ENCODE data around the gene SRRM5. TPM values are rescaled to one million over a fixed set of nuclear protein-coding genes. Genes with fewer than 3 reads are reported as not detected.

SRRM5 gene
- total RNA-seq, 1 experiment from 2014 or later = not detected

- no peak for TF ChIP-seq ZBTB33 (IDR thresholded peaks at IDR 0.05; ENCODE audit: extremely low read depth, insufficient replicate concordance, low read length)
- TF ChIP-seq EGR1 (IDR thresholded peaks at IDR 0.05; ENCODE audit: low read depth) = no peak
- TF ChIP-seq CBX3 (IDR thresholded peaks at IDR 0.05; ENCODE audit: low read depth) = no peak
- no peak for TF ChIP-seq SIN3A (IDR thresholded peaks at IDR 0.05; ENCODE audit: low read depth)
- no peak for TF ChIP-seq CTCF (IDR thresholded peaks at IDR 0.05 in 2 of 3, conservative IDR thresholded peaks at IDR 0.05 in 1 of 3; ENCODE audit: borderline replicate concordance in 1 of 3, insufficient read depth in 1 of 3, low read depth in 2 of 3, low read length in 2 of 3)
- TF ChIP-seq CEBPB (IDR thresholded peaks at IDR 0.05; ENCODE audit: low read depth) = no peak
Measured at GRCh38 chr19:43642531-43642930, 30.6 kb downstream of the SRRM5 start (continued).

- H3K4me3 ChIP-seq (replicated peaks in 1 of 2; ENCODE audit: low read depth in 1 of 2, low read length in 2 of 2) = no peak overlapping the region
- ChIA-PET CTCF (interaction anchor here (1.1 to 1.8 kb wide), 2 partner anchors 9 to 25 kb away, joined by 3 to 4 read pairs; no protein-coding TSS in a partner anchor), POLR2A (no interaction called here), RAD21 (ENCODE audit: low non-redundant PET in 1 of 2, low total read pairs in 2 of 2, uncharacterized antibody in 2 of 2, unreplicated experiment in 2 of 2) (no interaction called here)
- no peaks in the 10 kb centered on the region for H3K79me2 ChIP-seq (ENCODE audit: insufficient read depth, low read length)
- H3K9ac ChIP-seq (ENCODE audit: low read length) = no peak overlapping the region
- no TSS peak for BruUV-seq (replicated peaks)
- H3K9me2 ChIP-seq (ENCODE audit: insufficient read depth) = no peaks in the 10 kb centered on the region
- DNase-seq (ENCODE audit: low read depth, low spot score) (no peak), ATAC-seq (no peak)
- H3K36me3 ChIP-seq (ENCODE audit: control insufficient read depth in 1 of 2, insufficient read depth in 2 of 2, low read length in 2 of 2) = peaks cover 1 to 14% of the 10 kb centered on the region in 2 experiments; a peak in 2 of 4 replicates
- H3K27ac ChIP-seq (ENCODE audit: low read depth, low read length) = no peak overlapping the region
- H3K4me1 ChIP-seq (ENCODE audit: control insufficient read depth in 1 of 2, insufficient read depth in 2 of 2, low read length in 2 of 2) = peaks cover 10 to 16% of the 10 kb centered on the region in 2 experiments
- no peak overlapping the region for H2AFZ ChIP-seq (ENCODE audit: low read depth, low read length, poor library complexity, severe bottlenecking)
- H4K20me1 ChIP-seq (ENCODE audit: insufficient read depth) = no peaks in the 10 kb centered on the region
- H3K9me3 ChIP-seq (ENCODE audit: control insufficient read depth in 1 of 2, insufficient read depth in 1 of 2, low read depth in 1 of 2, low read length in 2 of 2) = no peaks in the 10 kb centered on the region
- no peak overlapping the region for H3K4me2 ChIP-seq (ENCODE audit: low read length)
- intact Hi-C loops (cut with micrococcal nuclease) = no loop called here
- no peak for TF ChIP-seq RAD21 (IDR thresholded peaks at IDR 0.05; ENCODE audit: low read depth)
- H3K27me3 ChIP-seq (ENCODE audit: insufficient read depth, low read length) = peaks cover 7% of the 10 kb centered on the region; the same call in 1 of the 2 replicates
Measured at GRCh38 chr19:43643326-43643725, 31.4 kb downstream of the SRRM5 start.

Measured in HCT116 (cell line).